RWPE1 (cell line): ENCODE measurements around the gene KAT6B.
A peak's percentile ranks its signal among the peaks of the same experiment; 100 is the strongest.

Source experiments
- CTCF ChIA-PET: fragments of 350-600 bp; sonication (Branson Sonifier 250); formaldehyde crosslinking; extraction: SDS; loops from one replicate; lab custom pipeline; 2021; lab: Yijun Ruan, JAX
- POLR2A ChIA-PET: fragments of 400-600 bp; formaldehyde crosslinking; extraction: SDS; loops from one replicate; lab custom pipeline; 2020; ENCODE audit warnings: antibody characterized with exemption; ENCODE audit not compliant: low non-redundant PET; lab: Yijun Ruan, JAX
- DNase-seq: peaks from one replicate; pipeline ENCODE4 v3.0.0; 2012; ENCODE audit warnings: low spot score
- H3K27ac ChIP-seq: fragments of 450-650 bp; 2 replicates; pipeline ENCODE4 v1.5.1; 2017
- CTCF ChIP-seq: fragments of 450-650 bp; conservative IDR thresholded peaks from 2 replicates; pipeline ENCODE4 v1.5.1; 2017; ENCODE audit warnings: low read depth, mild to moderate bottlenecking

Gene KAT6B

GRCh38 chr10:74960670-74961069, 134.3 kb downstream of the KAT6B start:
- no peak for TF ChIP-seq CTCF
- CTCF ChIA-PET: no interaction called here
- H3K27ac ChIP-seq: no peak overlapping the region
- POLR2A ChIA-PET: no interaction called here
- DNase-seq: no peak

- TF ChIP-seq CTCF: no peak
- POLR2A ChIA-PET: no interaction called here
- no peak overlapping the region for H3K27ac ChIP-seq
- CTCF ChIA-PET: no interaction called here
- no peak for DNase-seq
Observed at GRCh38 chr10:74962517-74962916, 136.1 kb downstream of the KAT6B start.

GRCh38 chr10:74963549-74963948, 137.1 kb downstream of the KAT6B start:
- no peak overlapping the region for H3K27ac ChIP-seq
- TF ChIP-seq CTCF: no peak
- ChIA-PET CTCF (no interaction called here), POLR2A (no interaction called here)
- DNase-seq: no peak

GRCh38 chr10:74967911-74968666, 141.7 kb downstream of the KAT6B start:
- ChIA-PET POLR2A (no interaction called here), CTCF (interaction anchor here (0.6 to 0.7 kb wide), 4 partner anchors 9 to 709 kb away, joined by 3 to 6 read pairs (median 4); no protein-coding TSS in a partner anchor)

GRCh38 chr10:74968667-74969061, 142.3 kb downstream of the KAT6B start:
- no peak for TF ChIP-seq CTCF

More at GRCh38 chr10:74967911-74968666, 141.7 kb downstream of the KAT6B start:
- DNase-seq: peak; percentile 15
- TF ChIP-seq CTCF: no peak
- no peak overlapping the region for H3K27ac ChIP-seq

GRCh38 chr10:74969093-74969492, 142.7 kb downstream of the KAT6B start:
- CTCF ChIA-PET: no interaction called here
- no peak overlapping the region for H3K27ac ChIP-seq
- no peak for DNase-seq
- TF ChIP-seq CTCF: no peak
- POLR2A ChIA-PET: no interaction called here

More at GRCh38 chr10:74968667-74969061, 142.3 kb downstream of the KAT6B start:
- CTCF ChIA-PET: interaction anchor here (0.6 to 0.7 kb wide), 3 partner anchors 12 to 710 kb away, joined by 3 to 6 read pairs (median 4); no protein-coding TSS in a partner anchor
- DNase-seq: no peak
- no peak overlapping the region for H3K27ac ChIP-seq
- POLR2A ChIA-PET: no interaction called here
